Measurements from ENCODE around the gene KLHL12.

- TF ChIP-seq CTCF (IDR thresholded peaks at IDR 0.05; ENCODE audit: insufficient read depth, low read depth, low read length) = no peak
- no peak for TF ChIP-seq EZH2 (IDR thresholded peaks at IDR 0.05; ENCODE audit: insufficient read depth, low read length)
Observed at GRCh38 chr1:202972046-202972445, 45.0 kb upstream of the KLHL12 start.

Measured in astrocyte (in vitro differentiated cells and primary cell).